Naive thymus-derived CD8-positive, alpha-beta T cell (primary cell): ENCODE data around the gene HSPA1A. TPM values are rescaled to one million over a fixed set of nuclear protein-coding genes. Genes with fewer than 3 reads are reported as not detected.

Experiments used
- ATAC-seq, 2 donors: fragments of 150-1000 bp; cut with Tn5 transposase in 1 of 2; sonication (Bioruptor Pico), chemical (Tn5 transposase) in 1 of 2; 1 replicate in 1 of 2; 2 replicates in 1 of 2; pipeline ENCODE4 v1.10.0; 2021; ENCODE audit warnings: mild to moderate bottlenecking in 2 of 2, moderate library complexity in 2 of 2
- POLR2A ChIA-PET: fragments of 350-600 bp; sonication (Branson Sonifier 250); formaldehyde crosslinking; loops from one replicate; lab custom pipeline; 2021; ENCODE audit warnings: antibody characterized with exemption; lab: Charles Lee
- DNase-seq, 10 donors: peaks; one replicate each; pipeline versions ENCODE4 v3.0.0 to v3.0.0-alpha.2; 2020 to 2022
- H3K27ac Mint-ChIP-seq, 10 donors: one replicate each; pipeline ENCODE4 v1.8.0; 2020 to 2022; ENCODE audit warnings: mild to moderate bottlenecking in 10 of 10, mixed read lengths in 10 of 10, moderate library complexity in 4 of 10, inconsistent platforms in 1 of 10
- H3K27me3 Mint-ChIP-seq, 5 donors: one replicate each; pipeline ENCODE4 v1.8.0; 2021 to 2022; ENCODE audit warnings: mixed read lengths in 5 of 5
- H3K36me3 Mint-ChIP-seq, 3 donors: one replicate each; pipeline ENCODE4 v1.8.0; 2020 to 2022; ENCODE audit warnings: mixed read lengths in 3 of 3, mild to moderate bottlenecking in 2 of 3, inconsistent platforms in 1 of 3
- H3K4me1 Mint-ChIP-seq, 4 donors: one replicate each; pipeline ENCODE4 v1.8.0; 2021 to 2022; ENCODE audit warnings: mixed read lengths in 4 of 4
- H3K4me3 Mint-ChIP-seq, 10 donors: one replicate each; pipeline ENCODE4 v1.8.0; 2020 to 2022; ENCODE audit warnings: mild to moderate bottlenecking in 10 of 10, mixed read lengths in 10 of 10, moderate library complexity in 6 of 10, inconsistent platforms in 1 of 10
- H3K9me3 Mint-ChIP-seq, 9 donors: one replicate each; pipeline ENCODE4 v1.8.0; 2020 to 2022; ENCODE audit warnings: mixed read lengths in 9 of 9, mild to moderate bottlenecking in 3 of 9, inconsistent platforms in 1 of 9, moderate library complexity in 1 of 9
- polyA plus RNA-seq, 3 donors: library from polyadenylated mRNA; unstranded; fragments of 300-500 nt; fragmentation: Illumina TruSeq; gene quantifications; one replicate each; pipeline ENCODE4 v1.2.3, GENCODE V29; 2021
- total RNA-seq, 8 experiments: library from RNA in 2 of 8; stranded (reverse) in 2 of 8; gene quantifications; one replicate each; pipeline ENCODE4 v1.2.3 and lab custom pipeline; 2021 to 2026

Gene HSPA1A
- total RNA-seq, result 10 to 100 TPM; 54.8 to 56.9 TPM
- 10 to 100 TPM in 2 of 3 donors, 1 to 10 TPM in 1; 6.9 to 17.3 (median 11.4) TPM for polyA plus RNA-seq
- total RNA-seq (lab: John Stamatoyannopoulos, UW), result 6.4 to 64.3 (median 10.4) reads per million in 6 experiments

DNA sequence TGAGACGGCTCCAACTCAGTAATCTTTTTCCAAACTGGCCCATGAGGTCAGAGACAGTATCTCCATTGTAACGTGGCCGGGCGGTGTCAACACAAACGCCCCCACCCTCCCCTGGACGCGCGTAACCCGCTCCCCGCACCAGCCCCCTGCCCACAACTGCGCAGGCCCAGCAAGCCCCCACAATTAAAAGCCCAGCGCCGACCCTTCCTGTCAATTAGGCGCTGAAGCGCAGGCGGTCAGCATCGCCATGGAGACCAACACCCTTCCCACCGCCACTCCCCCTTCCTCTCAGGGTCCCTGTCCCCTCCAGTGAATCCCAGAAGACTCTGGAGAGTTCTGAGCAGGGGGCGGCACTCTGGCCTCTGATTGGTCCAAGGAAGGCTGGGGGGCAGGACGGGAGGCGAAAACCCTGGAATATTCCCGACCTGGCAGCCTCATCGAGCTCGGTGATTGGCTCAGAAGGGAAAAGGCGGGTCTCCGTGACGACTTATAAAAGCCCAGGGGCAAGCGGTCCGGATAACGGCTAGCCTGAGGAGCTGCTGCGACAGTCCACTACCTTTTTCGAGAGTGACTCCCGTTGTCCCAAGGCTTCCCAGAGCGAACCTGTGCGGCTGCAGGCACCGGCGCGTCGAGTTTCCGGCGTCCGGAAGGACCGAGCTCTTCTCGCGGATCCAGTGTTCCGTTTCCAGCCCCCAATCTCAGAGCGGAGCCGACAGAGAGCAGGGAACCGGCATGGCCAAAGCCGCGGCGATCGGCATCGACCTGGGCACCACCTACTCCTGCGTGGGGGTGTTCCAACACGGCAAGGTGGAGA is at the start of gene HSPA1A, which contains the start of gene HSPA1L:
TSS of gene HSPA1A (plus strand) at position 519 of the 814 bp plus-strand sequence. CDS start at position 733, 214 bp downstream.
TSS of gene HSPA1L (minus strand) at position 259 of the 814 bp plus-strand sequence. CDS start 3,311 bp downstream, outside the sequence.
- H3K9me3 Mint-ChIP-seq, result no peaks in the 10 kb centered on the region
- DNase-seq, result peak in 6 of 10 donors; percentile 23 to 68 (median 44)
- H3K27ac Mint-ChIP-seq, result peak within 1 kb of the TSS; percentile 79 to 95 (median 90)
- peaks cover 7 to 42% (median 28%) of the 10 kb centered on the region in 4 donors for H3K4me1 Mint-ChIP-seq
- peak; percentile 17 to 39 for ATAC-seq
- no peaks in the 10 kb centered on the region for H3K27me3 Mint-ChIP-seq
- H3K4me3 Mint-ChIP-seq, result peak within 1 kb of the TSS; percentile 90 to 95 (median 92)
- H3K36me3 Mint-ChIP-seq, result peaks cover 0 to 10% (median 8%) of the 10 kb centered on the region in 3 donors
- POLR2A ChIA-PET, result interaction anchor here (0.7 to 2.1 kb wide), 10 partner anchors 9 to 163 kb away, joined by 3 to 15 read pairs (median 5); partner anchors contain the start of genes BAG6, HSPA1B and LSM2

GRCh38 chr6:31765559-31765909 is 49.8 kb upstream of the HSPA1A start:
- H3K4me1 Mint-ChIP-seq, result peaks cover 7 to 19% (median 15%) of the 10 kb centered on the region in 4 donors
- peaks cover 0 to 3% (median 0%) of the 10 kb centered on the region in 5 donors for H3K27me3 Mint-ChIP-seq
- no peak overlapping the region for H3K4me3 Mint-ChIP-seq
- peaks cover 0 to 2% (median 0%) of the 10 kb centered on the region in 3 donors for H3K36me3 Mint-ChIP-seq
- DNase-seq, result no peak
- no peak for ATAC-seq
- H3K27ac Mint-ChIP-seq, result no peak overlapping the region
- POLR2A ChIA-PET, result no interaction called here
- no peaks in the 10 kb centered on the region for H3K9me3 Mint-ChIP-seq

- peak overlapping the region in 2 of 10 donors; percentile 16 to 34 for H3K27ac Mint-ChIP-seq
- POLR2A ChIA-PET, result no interaction called here
Observed at GRCh38 chr6:31765910-31766794, 49.2 kb upstream of the HSPA1A start.

DNA sequence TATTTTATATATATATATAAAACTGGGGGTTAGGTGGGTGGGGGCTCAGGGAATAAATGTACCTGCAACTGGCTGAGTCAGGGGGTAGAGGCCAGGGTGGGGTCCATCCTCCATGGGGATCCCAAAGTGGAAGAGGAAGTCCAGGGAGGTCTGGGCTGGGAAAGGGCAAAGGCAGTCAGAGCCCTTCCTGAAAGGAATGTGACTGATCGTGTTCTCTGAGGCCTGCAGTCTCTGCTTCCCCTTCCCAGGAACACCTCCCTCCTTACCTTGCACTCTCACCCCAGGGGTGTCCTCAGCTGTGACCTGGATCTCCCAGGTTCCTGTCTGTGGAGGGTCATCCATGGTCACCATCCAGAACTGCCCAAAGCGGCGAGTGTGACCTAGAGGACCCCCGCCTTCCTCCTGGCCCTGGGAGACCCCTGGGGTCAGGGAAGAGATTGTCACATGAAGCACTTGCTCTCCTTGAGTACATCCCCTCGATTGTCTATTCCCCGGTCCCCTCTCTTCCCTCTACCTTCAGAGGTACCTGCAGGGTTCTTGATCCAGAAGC is 48.2 kb upstream of the HSPA1A start:
- POLR2A ChIA-PET, result no interaction called here
- H3K4me3 Mint-ChIP-seq, result no peak overlapping the region
- no peak for ATAC-seq

More at GRCh38 chr6:31765910-31766794, 49.2 kb upstream of the HSPA1A start:
- Mint-ChIP-seq H3K27me3 (peaks cover 0 to 3% (median 0%) of the 10 kb centered on the region in 5 donors), H3K4me1 (peaks cover 10 to 20% (median 13%) of the 10 kb centered on the region in 4 donors), H3K9me3 (no peaks in the 10 kb centered on the region), H3K36me3 (no peaks in the 10 kb centered on the region), H3K4me3 (no peak overlapping the region)
- no peak for DNase-seq
- ATAC-seq, result no peak

GRCh38 chr6:31768363-31769257 is 46.7 kb upstream of the HSPA1A start:
- Mint-ChIP-seq H3K27ac (peak overlapping the region in 1 of 10 donors; percentile 29), H3K4me1 (peaks cover 14 to 35% (median 27%) of the 10 kb centered on the region in 4 donors), H3K36me3 (no peaks in the 10 kb centered on the region), H3K9me3 (no peaks in the 10 kb centered on the region), H3K27me3 (peaks cover 0 to 3% (median 0%) of the 10 kb centered on the region in 5 donors), H3K4me3 (no peak overlapping the region)
- no peak for ATAC-seq
- DNase-seq, result no peak
- POLR2A ChIA-PET, result interaction anchor here (1.0 kb wide), 1 partner anchor 31 kb away, joined by 4 read pairs; no protein-coding TSS in a partner anchor

More for the DNA sequence above, 48.2 kb upstream of the HSPA1A start:
- Mint-ChIP-seq H3K27me3 (peaks cover 0 to 3% (median 0%) of the 10 kb centered on the region in 5 donors), H3K36me3 (no peaks in the 10 kb centered on the region), H3K27ac (no peak overlapping the region), H3K9me3 (no peaks in the 10 kb centered on the region), H3K4me1 (peaks cover 16 to 26% (median 17%) of the 10 kb centered on the region in 4 donors)
- DNase-seq, result no peak

DNA sequence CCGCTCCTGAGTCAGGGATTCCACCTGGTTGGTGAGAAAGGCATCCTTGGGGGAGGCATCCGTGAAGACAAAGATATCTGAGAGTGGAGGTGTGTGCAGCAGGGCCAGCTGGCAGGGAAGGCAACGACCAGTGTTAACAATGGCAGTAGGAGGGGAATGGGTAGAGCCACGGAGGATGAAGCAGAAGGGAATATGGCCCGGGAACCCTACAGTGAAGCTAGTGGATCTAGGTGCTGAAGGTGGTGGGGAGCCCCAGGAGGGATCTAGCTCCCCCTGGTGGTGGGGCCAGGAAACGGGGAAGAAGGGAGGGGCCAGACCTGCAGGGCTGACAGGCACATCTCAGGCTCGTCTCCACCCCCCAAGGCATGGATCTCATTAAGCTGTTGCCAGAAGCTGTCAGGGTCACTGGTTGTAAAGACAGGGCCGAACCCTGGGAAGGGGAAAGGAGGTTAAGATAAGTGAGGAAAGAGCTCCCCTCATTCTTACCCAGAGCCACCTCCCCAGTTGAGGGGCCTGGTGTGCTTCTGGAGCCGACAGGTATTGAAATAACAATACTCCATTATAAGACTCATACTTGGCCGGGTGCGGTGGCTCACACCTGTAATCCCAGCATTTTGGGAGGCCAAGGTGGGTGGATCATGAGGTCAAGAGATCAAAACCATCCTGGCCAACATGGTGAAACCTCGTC is 45.5 kb upstream of the HSPA1A start:
- Mint-ChIP-seq H3K4me1 (peaks cover 12 to 35% (median 29%) of the 10 kb centered on the region in 4 donors), H3K9me3 (no peaks in the 10 kb centered on the region), H3K4me3 (peak overlapping the region in 1 of 10 donors; percentile 19), H3K27ac (peak overlapping the region in 4 of 10 donors; percentile 14 to 75 (median 70)), H3K36me3 (no peaks in the 10 kb centered on the region), H3K27me3 (peaks cover 0 to 3% (median 0%) of the 10 kb centered on the region in 5 donors)
- POLR2A ChIA-PET, result interaction anchor here (0.6 to 1.5 kb wide), 9 partner anchors 30 to 1932 kb away, joined by 3 to 7 read pairs (median 4); partner anchors contain the start of genes DDAH2, GPANK1, LSM2 and MSH5
- DNase-seq (peak; percentile 61 to 87 (median 70)), ATAC-seq (peak; percentile 66 to 81)

- POLR2A ChIA-PET, result interaction anchor here (0.7 to 1.5 kb wide), 6 partner anchors 24 to 1954 kb away, joined by 3 to 7 read pairs (median 4); partner anchors contain the start of gene GPANK1
- H3K27ac Mint-ChIP-seq, result no peak overlapping the region
- H3K36me3 Mint-ChIP-seq, result no peaks in the 10 kb centered on the region
- H3K4me3 Mint-ChIP-seq, result peak overlapping the region in 1 of 10 donors; percentile 30
- H3K9me3 Mint-ChIP-seq, result no peaks in the 10 kb centered on the region
- no peak for ATAC-seq
- no peak for DNase-seq
- peaks cover 0 to 7% (median 0%) of the 10 kb centered on the region in 5 donors for H3K27me3 Mint-ChIP-seq
- H3K4me1 Mint-ChIP-seq, result peaks cover 15 to 42% (median 35%) of the 10 kb centered on the region in 4 donors
Observed at GRCh38 chr6:31770860-31771259, 44.5 kb upstream of the HSPA1A start.

- peak; percentile 28 to 34 for ATAC-seq
- no peak for DNase-seq
- peaks cover 18 to 49% (median 43%) of the 10 kb centered on the region in 4 donors for H3K4me1 Mint-ChIP-seq
Observed at GRCh38 chr6:31771992-31772358, 43.4 kb upstream of the HSPA1A start.

GRCh38 chr6:31775184-31775583 is 40.2 kb upstream of the HSPA1A start:
- DNase-seq, result no peak
- Mint-ChIP-seq H3K27ac (peak overlapping the region in 2 of 10 donors; percentile 40 to 89), H3K4me1 (peaks cover 13 to 45% (median 43%) of the 10 kb centered on the region in 4 donors), H3K9me3 (no peaks in the 10 kb centered on the region), H3K4me3 (peak overlapping the region in 1 of 10 donors; percentile 18), H3K36me3 (peaks cover 0 to 15% (median 4%) of the 10 kb centered on the region in 3 donors), H3K27me3 (peaks cover 0 to 13% (median 0%) of the 10 kb centered on the region in 5 donors)
- ATAC-seq, result no peak
- POLR2A ChIA-PET, result interaction anchor here (0.9 to 1.6 kb wide), 3 partner anchors 9 to 35 kb away, joined by 3 to 5 read pairs (median 3); partner anchors contain the start of genes LSM2 and MSH5

More at GRCh38 chr6:31771992-31772358, 43.4 kb upstream of the HSPA1A start:
- peak overlapping the region in 8 of 10 donors; percentile 43 to 81 (median 56) for H3K4me3 Mint-ChIP-seq
- H3K36me3 Mint-ChIP-seq, result no peaks in the 10 kb centered on the region
- POLR2A ChIA-PET, result interaction anchor here (0.6 to 1.8 kb wide), 6 partner anchors 9 to 1807 kb away, joined by 3 to 11 read pairs (median 4); partner anchors contain the start of genes HSPA1A and HSPA1L
- H3K27me3 Mint-ChIP-seq, result peaks cover 0 to 13% (median 0%) of the 10 kb centered on the region in 5 donors
- H3K9me3 Mint-ChIP-seq, result no peaks in the 10 kb centered on the region
- peak overlapping the region in 4 of 10 donors; percentile 41 to 75 (median 72) for H3K27ac Mint-ChIP-seq
